Peyer's patch (tissue), 4 donors: ENCODE data around the gene DTX4. TPM values are rescaled to one million over a fixed set of nuclear protein-coding genes. Genes with fewer than 3 reads are reported as not detected.

Experiments
- DNase-seq, 3 donors: peaks; one replicate each; pipeline ENCODE4 v3.0.0-alpha.2; 2017 to 2019
- H3K27ac ChIP-seq, 4 donors: fragments of 200-600 bp; sonication (generic); one replicate each; pipeline ENCODE4 v1.5.1; 2016 to 2019
- H3K27me3 ChIP-seq, 2 donors: fragments of 200-600 bp; sonication (generic); one replicate each; pipeline ENCODE4 v1.5.1; 2019
- H3K36me3 ChIP-seq, 3 donors: fragments of 200-600 bp; sonication (generic); one replicate each; pipeline ENCODE4 v1.5.1; 2016 to 2019
- H3K4me1 ChIP-seq, 4 donors: fragments of 200-600 bp; sonication (generic); one replicate each; pipeline ENCODE4 v1.5.1; 2016 to 2019
- H3K4me3 ChIP-seq, 4 donors: fragments of 200-600 bp; sonication (generic); 1 replicate in 3 of 4; 2 replicates in 1 of 4; pipeline ENCODE4 v1.5.1; 2016 to 2019; ENCODE audit warnings: mild to moderate bottlenecking in 1 of 4
- H3K9me3 ChIP-seq, 4 donors: fragments of 200-600 bp; sonication (generic); one replicate each; pipeline ENCODE4 v1.5.1; 2016 to 2019; ENCODE audit warnings: mild to moderate bottlenecking in 1 of 4
- CTCF ChIP-seq, 6 experiments: fragments of 450-650 bp in 4 of 6; fragments of 200-600 bp in 2 of 6; sonication (generic) in 1 of 6; IDR thresholded peaks; one replicate each; pipeline ENCODE4 v1.5.1; 2017 to 2019; ENCODE audit warnings: antibody characterized with exemption in 6 of 6, mild to moderate bottlenecking in 3 of 6, moderate library complexity in 1 of 6
- POLR2A ChIP-seq, 2 donors: fragments of 450-650 bp; IDR thresholded peaks; one replicate each; pipeline ENCODE4 v1.5.1; 2017; ENCODE audit warnings: antibody characterized with exemption in 2 of 2, mild to moderate bottlenecking in 2 of 2, moderate library complexity in 2 of 2
- total RNA-seq, 4 donors: library from RNA; depleted of rRNA; stranded (reverse); fragments of >200 nt; gene quantifications; one replicate each; pipeline ENCODE4 v1.1.0, GENCODE V29; 2016

The DTX4 gene
- total RNA-seq, 4 donors from 2014 or later: 41.3 to 93.8 (median 60.9) TPM

DNA sequence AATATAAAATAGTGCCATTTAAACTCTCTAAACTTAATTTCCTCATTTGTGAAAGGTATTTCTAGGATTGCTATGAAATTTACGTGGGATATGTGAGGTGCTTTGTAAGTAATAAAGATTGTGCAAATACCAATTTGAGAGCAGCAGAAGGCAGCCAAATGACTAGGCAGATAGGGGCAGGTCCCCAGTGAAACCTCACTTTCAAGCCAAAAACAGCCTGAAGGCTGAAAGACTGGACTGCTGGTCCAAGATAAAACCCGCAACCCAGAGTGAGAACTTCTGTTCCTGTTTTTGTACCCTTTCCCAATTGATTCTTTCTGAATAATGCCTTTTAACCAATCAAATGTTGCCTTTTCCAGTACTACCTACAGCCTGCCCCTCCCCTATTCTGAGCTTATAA lies 7.2 kb downstream of the DTX4 start:
- no peaks in the 10 kb centered on the region for H3K9me3 ChIP-seq
- peaks cover 0 to 20% (median 0%) of the 10 kb centered on the region in 3 donors for H3K36me3 ChIP-seq
- no peak overlapping the region for H3K4me3 ChIP-seq
- H3K4me1 ChIP-seq: peaks cover 0 to 34% (median 0%) of the 10 kb centered on the region in 4 donors
- no peak for DNase-seq
- TF ChIP-seq CTCF (IDR thresholded peaks at IDR 0.05): no peak
- TF ChIP-seq POLR2A (IDR thresholded peaks at IDR 0.05): no peak
- H3K27me3 ChIP-seq: no peaks in the 10 kb centered on the region
- H3K27ac ChIP-seq: no peak overlapping the region

- H3K9me3 ChIP-seq: no peaks in the 10 kb centered on the region
- no peaks in the 10 kb centered on the region for H3K27me3 ChIP-seq
- TF ChIP-seq CTCF (IDR thresholded peaks at IDR 0.05) (no peak), POLR2A (IDR thresholded peaks at IDR 0.05) (no peak)
- no peak for DNase-seq
- peaks cover 0 to 38% (median 0%) of the 10 kb centered on the region in 4 donors for H3K4me1 ChIP-seq
- H3K36me3 ChIP-seq: peaks cover 0 to 20% (median 0%) of the 10 kb centered on the region in 3 donors
- no peak overlapping the region for H3K4me3 ChIP-seq
- H3K27ac ChIP-seq: no peak overlapping the region
These were observed 8.3 kb downstream of the DTX4 start for GRCh38 chr11:59180168-59180776.

GRCh38 chr11:59180907-59181306 lies 9.0 kb downstream of the DTX4 start:
- DNase-seq: no peak
- H3K36me3 ChIP-seq: peaks cover 0 to 20% (median 0%) of the 10 kb centered on the region in 3 donors
- no peaks in the 10 kb centered on the region for H3K9me3 ChIP-seq
- no peak for TF ChIP-seq CTCF (IDR thresholded peaks at IDR 0.05)
- no peak for TF ChIP-seq POLR2A (IDR thresholded peaks at IDR 0.05)
- H3K27me3 ChIP-seq: no peaks in the 10 kb centered on the region
- no peak overlapping the region for H3K4me3 ChIP-seq
- H3K4me1 ChIP-seq: peaks cover 0 to 38% (median 0%) of the 10 kb centered on the region in 4 donors
- no peak overlapping the region for H3K27ac ChIP-seq

GRCh38 chr11:59181746-59182456 lies 10.0 kb downstream of the DTX4 start:
- H3K36me3 ChIP-seq: peaks cover 0 to 20% (median 0%) of the 10 kb centered on the region in 3 donors
- H3K9me3 ChIP-seq: no peaks in the 10 kb centered on the region
- TF ChIP-seq POLR2A (IDR thresholded peaks at IDR 0.05) (no peak), CTCF (IDR thresholded peaks at IDR 0.05) (no peak)
- H3K4me3 ChIP-seq: no peak overlapping the region
- DNase-seq: no peak
- H3K27me3 ChIP-seq: no peaks in the 10 kb centered on the region
- H3K4me1 ChIP-seq: peaks cover 0 to 44% (median 2%) of the 10 kb centered on the region in 4 donors
- H3K27ac ChIP-seq: peak overlapping the region in 1 of 4 donors; percentile 80

- H3K9me3 ChIP-seq: no peaks in the 10 kb centered on the region
- TF ChIP-seq CTCF (IDR thresholded peaks at IDR 0.05) (peak; percentile 29 to 91 (median 72)), POLR2A (IDR thresholded peaks at IDR 0.05) (no peak)
- peaks cover 0 to 20% (median 0%) of the 10 kb centered on the region in 3 donors for H3K36me3 ChIP-seq
- peak; percentile 58 to 87 (median 82) for DNase-seq
- no peaks in the 10 kb centered on the region for H3K27me3 ChIP-seq
- peak overlapping the region in 2 of 4 donors; percentile 5 to 80 for H3K27ac ChIP-seq
- H3K4me1 ChIP-seq: peaks cover 0 to 50% (median 2%) of the 10 kb centered on the region in 4 donors
- H3K4me3 ChIP-seq: no peak overlapping the region
These were observed 10.7 kb downstream of the DTX4 start for GRCh38 chr11:59182457-59183151.
